ENCODE data around the gene CAPN11.

The CAPN11 gene

DNA sequence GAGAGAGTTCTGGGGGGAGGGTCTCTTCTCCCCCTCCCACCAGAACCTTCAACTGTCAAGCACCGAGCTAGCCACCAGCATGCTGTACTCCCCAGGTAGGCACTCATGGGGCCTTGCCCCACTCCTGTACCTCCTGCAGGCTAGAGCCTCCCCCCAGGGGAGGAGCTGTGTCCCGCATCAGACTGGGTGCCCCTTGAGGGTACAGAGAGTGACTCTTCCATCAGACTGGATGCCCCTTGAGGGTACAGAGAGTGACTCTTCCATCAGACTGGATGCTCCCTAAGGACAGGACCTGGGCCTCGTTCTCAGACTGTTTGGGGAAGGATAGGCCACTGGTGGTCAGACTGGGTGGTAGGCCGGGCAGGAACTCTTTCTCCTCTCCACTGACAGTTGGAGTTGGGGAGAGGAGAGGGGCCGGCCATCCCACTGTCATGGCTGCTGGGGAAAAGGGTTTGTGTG, at the start of gene CAPN11:
CAPN11 (plus strand) TSS at position 51 of the 459 bp plus-strand sequence; CDS start at position 80, 29 bp downstream.
- no peak for DNase-seq
- H3K4me3 ChIP-seq (ENCODE audit: low read depth in 1 of 2, low read length in 2 of 2): no peak within 1 kb of the TSS
- no peaks in the 10 kb centered on the region for H3K36me3 ChIP-seq (ENCODE audit: insufficient read depth, low read length)
- H3K9me3 ChIP-seq (ENCODE audit: insufficient read depth, low read length, severe bottlenecking): no peaks in the 10 kb centered on the region
- H3K4me1 ChIP-seq (ENCODE audit: insufficient read depth, low read length): peaks cover 5% of the 10 kb centered on the region
- H3K27me3 ChIP-seq (ENCODE audit: insufficient read depth, low read length, poor library complexity): no peaks in the 10 kb centered on the region
- H4K20me1 ChIP-seq (ENCODE audit: insufficient read depth, low read length): peaks cover 5% of the 10 kb centered on the region; the same call in 1 of the 2 replicates
- no peak within 1 kb of the TSS for H3K27ac ChIP-seq (ENCODE audit: low read length)
- no peak within 1 kb of the TSS for H3K9ac ChIP-seq (ENCODE audit: low read depth, low read length)
- no peak within 1 kb of the TSS for H2AFZ ChIP-seq (ENCODE audit: low read depth, low read length)
- no peaks in the 10 kb centered on the region for H3K79me2 ChIP-seq (ENCODE audit: insufficient read depth, low read length)
- no peak for ATAC-seq (ENCODE audit: insufficient read depth, low read depth)
- H3K4me2 ChIP-seq (ENCODE audit: insufficient read depth, low read length): no peak within 1 kb of the TSS
- TF ChIP-seq EZH2 (IDR thresholded peaks at IDR 0.05; ENCODE audit: borderline replicate concordance, low read depth, low read length, severe bottlenecking): no peak
- TF ChIP-seq, protein P1, sequence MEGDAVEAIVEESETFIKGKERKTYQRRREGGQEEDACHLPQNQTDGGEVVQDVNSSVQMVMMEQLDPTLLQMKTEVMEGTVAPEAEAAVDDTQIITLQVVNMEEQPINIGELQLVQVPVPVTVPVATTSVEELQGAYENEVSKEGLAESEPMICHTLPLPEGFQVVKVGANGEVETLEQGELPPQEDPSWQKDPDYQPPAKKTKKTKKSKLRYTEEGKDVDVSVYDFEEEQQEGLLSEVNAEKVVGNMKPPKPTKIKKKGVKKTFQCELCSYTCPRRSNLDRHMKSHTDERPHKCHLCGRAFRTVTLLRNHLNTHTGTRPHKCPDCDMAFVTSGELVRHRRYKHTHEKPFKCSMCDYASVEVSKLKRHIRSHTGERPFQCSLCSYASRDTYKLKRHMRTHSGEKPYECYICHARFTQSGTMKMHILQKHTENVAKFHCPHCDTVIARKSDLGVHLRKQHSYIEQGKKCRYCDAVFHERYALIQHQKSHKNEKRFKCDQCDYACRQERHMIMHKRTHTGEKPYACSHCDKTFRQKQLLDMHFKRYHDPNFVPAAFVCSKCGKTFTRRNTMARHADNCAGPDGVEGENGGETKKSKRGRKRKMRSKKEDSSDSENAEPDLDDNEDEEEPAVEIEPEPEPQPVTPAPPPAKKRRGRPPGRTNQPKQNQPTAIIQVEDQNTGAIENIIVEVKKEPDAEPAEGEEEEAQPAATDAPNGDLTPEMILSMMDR (IDR thresholded peaks at IDR 0.05; ENCODE audit: borderline replicate concordance, extremely low read depth, low read length, poor library complexity, severe bottlenecking): no peak

DNA sequence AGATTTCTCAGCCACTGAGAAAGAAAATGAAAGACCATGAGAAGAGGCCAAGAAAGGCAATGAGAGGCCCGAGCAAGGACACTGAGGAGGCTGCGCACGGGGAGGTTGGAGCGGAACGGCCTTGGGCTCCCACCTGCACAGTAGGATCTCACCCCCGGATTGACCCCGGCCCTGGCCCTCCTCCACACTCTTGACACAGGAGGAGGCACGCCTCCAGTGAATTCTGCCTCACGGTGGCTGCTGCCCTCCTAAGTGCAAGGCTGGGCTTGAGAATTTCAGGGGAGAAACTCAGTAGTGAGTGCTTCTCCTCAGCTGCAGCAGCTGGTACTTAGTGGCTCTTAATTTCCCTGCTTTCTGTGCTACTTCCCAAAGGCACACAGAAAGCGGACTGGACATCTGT, 49.4 kb upstream of the CAPN11 start:
- Histone ChIP-seq H2AFZ (ENCODE audit: low read depth, low read length) (no peak overlapping the region), H3K79me2 (ENCODE audit: insufficient read depth, low read length) (no peaks in the 10 kb centered on the region; the same call in 1 of the 2 replicates), H3K4me1 (ENCODE audit: insufficient read depth, low read length) (no peaks in the 10 kb centered on the region), H3K27ac (ENCODE audit: low read length) (no peak overlapping the region), H3K27me3 (ENCODE audit: insufficient read depth, low read length, poor library complexity) (no peaks in the 10 kb centered on the region), H3K4me3 (ENCODE audit: low read depth in 1 of 2, low read length in 2 of 2) (no peak overlapping the region), H3K36me3 (ENCODE audit: insufficient read depth, low read length) (peaks cover 92% of the 10 kb centered on the region), H3K9me3 (ENCODE audit: insufficient read depth, low read length, severe bottlenecking) (no peaks in the 10 kb centered on the region), H3K4me2 (ENCODE audit: insufficient read depth, low read length) (no peak overlapping the region), H4K20me1 (ENCODE audit: insufficient read depth, low read length) (peaks cover 50% of the 10 kb centered on the region), H3K9ac (ENCODE audit: low read depth, low read length) (no peak overlapping the region)
- TF ChIP-seq EZH2 (IDR thresholded peaks at IDR 0.05; ENCODE audit: borderline replicate concordance, low read depth, low read length, severe bottlenecking): no peak
- TF ChIP-seq, protein P1 (IDR thresholded peaks at IDR 0.05; ENCODE audit: borderline replicate concordance, extremely low read depth, low read length, poor library complexity, severe bottlenecking): no peak
- no peak for ATAC-seq (ENCODE audit: insufficient read depth, low read depth)
- no peak for DNase-seq

DNA sequence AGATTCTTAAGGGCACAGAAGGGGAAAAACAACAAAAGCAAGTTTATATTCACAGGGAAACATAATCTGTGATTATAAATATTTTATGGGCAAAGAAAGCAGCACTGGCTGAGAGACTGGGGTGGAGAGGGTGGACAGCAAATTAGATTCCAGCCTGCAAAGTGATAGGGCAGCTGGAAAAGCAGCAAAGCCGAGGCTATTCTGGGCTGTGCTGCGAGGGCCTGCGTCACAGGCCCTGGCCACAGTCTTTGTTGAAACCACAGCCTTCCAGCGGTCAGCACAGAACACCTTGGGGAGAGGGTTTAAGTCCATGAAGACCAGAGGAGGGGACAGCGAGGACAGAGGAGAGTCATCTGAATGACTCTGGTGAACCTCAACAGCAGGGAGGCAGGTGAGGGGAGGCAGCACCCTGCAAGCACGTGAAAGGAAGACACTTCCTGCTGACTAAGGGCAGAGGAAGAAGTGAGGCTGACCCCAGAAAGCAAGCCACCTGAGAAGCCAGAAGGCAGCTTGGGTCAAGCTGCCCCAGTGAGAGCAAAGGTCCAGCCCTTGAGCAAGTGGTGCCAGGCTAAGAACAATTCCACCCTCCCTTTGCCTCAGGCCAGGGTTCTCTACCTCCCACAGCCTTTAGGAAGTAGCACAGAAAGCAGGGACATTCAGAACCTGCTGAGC, 48.5 kb upstream of the CAPN11 start:
- peaks cover 2% of the 10 kb centered on the region for H3K79me2 ChIP-seq (ENCODE audit: insufficient read depth, low read length)
- no peaks in the 10 kb centered on the region for H3K27me3 ChIP-seq (ENCODE audit: insufficient read depth, low read length, poor library complexity)
- no peak overlapping the region for H3K4me2 ChIP-seq (ENCODE audit: insufficient read depth, low read length)
- peaks cover 89% of the 10 kb centered on the region for H3K36me3 ChIP-seq (ENCODE audit: insufficient read depth, low read length)
- no peak overlapping the region for H3K27ac ChIP-seq (ENCODE audit: low read length)
- H3K9me3 ChIP-seq (ENCODE audit: insufficient read depth, low read length, severe bottlenecking): no peaks in the 10 kb centered on the region
- no peaks in the 10 kb centered on the region for H3K4me1 ChIP-seq (ENCODE audit: insufficient read depth, low read length)
- no peak overlapping the region for H3K4me3 ChIP-seq (ENCODE audit: low read depth in 1 of 2, low read length in 2 of 2)
- no peak overlapping the region for H2AFZ ChIP-seq (ENCODE audit: low read depth, low read length)
- no peak for TF ChIP-seq EZH2 (IDR thresholded peaks at IDR 0.05; ENCODE audit: borderline replicate concordance, low read depth, low read length, severe bottlenecking)
- TF ChIP-seq, protein P1 (IDR thresholded peaks at IDR 0.05; ENCODE audit: borderline replicate concordance, extremely low read depth, low read length, poor library complexity, severe bottlenecking): no peak
- DNase-seq (no peak), ATAC-seq (ENCODE audit: insufficient read depth, low read depth) (no peak)
- peaks cover 52% of the 10 kb centered on the region for H4K20me1 ChIP-seq (ENCODE audit: insufficient read depth, low read length)
- H3K9ac ChIP-seq (ENCODE audit: low read depth, low read length): no peak overlapping the region

Measured in DND-41 (cell line).